Measurements from ENCODE around the gene MRPL48.

GRCh38 chr11:73784734-73785133 lies 2.9 kb upstream of the MRPL48 start:
- TF ChIP-seq CTCF (IDR thresholded peaks at IDR 0.05) (no peak), POLR2A (IDR thresholded peaks at IDR 0.05) (no peak)

Data from body of pancreas (tissue), 4 donors.